Right cardiac atrium (tissue), 5 donors: ENCODE data around the gene ZSWIM7. TPM values are rescaled to one million over a fixed set of nuclear protein-coding genes. Genes with fewer than 3 reads are reported as not detected.

Experiments
- ATAC-seq, 2 donors: fragments of 200-7000 bp; cut with Tn5 transposase; one replicate each; pipeline versions ENCODE4 v1.8.0 to v1.9.1; 2020; ENCODE audit warnings: moderate library complexity in 2 of 2, mild to moderate bottlenecking in 1 of 2
- DNase-seq, 3 donors: peaks; one replicate each; pipeline ENCODE4 v3.0.0-alpha.2; 2020
- H3K27ac ChIP-seq: one replicate; pipeline ENCODE4 v1.5.1; 2013; ENCODE audit warnings: mild to moderate bottlenecking, low read length, control low read depth, moderate library complexity
- H3K27me3 ChIP-seq: one replicate; pipeline ENCODE4 v1.6.1; 2013; ENCODE audit not compliant: control insufficient read depth, insufficient read depth
- H3K4me1 ChIP-seq: one replicate; pipeline ENCODE4 v1.6.1; 2013; ENCODE audit warnings: low read length; ENCODE audit not compliant: control insufficient read depth, insufficient read depth
- H3K4me3 ChIP-seq: one replicate; pipeline ENCODE4 v1.5.1; 2013; ENCODE audit warnings: low read length, control low read depth
- H3K9me3 ChIP-seq: one replicate; pipeline ENCODE4 v1.6.1; 2013; ENCODE audit warnings: low read length; ENCODE audit not compliant: control insufficient read depth
- WGBS: extraction: QIAGEN DNeasy Blood & Tissue Kit; methylation state at CpG from one replicate; pipeline ENCODE4 v1.1.7; 2013; 5-methylcytosine and 5-hydroxymethylcytosine counted together
- intact Hi-C, 4 donors: fragments of 100-400 bp; cut with DNase I; formaldehyde crosslinking; loops; one replicate each; pipeline versions ENCODE4 v1.11.0 to v1.14.0; 2022 to 2023
- polyA plus RNA-seq: library from polyadenylated mRNA; stranded (reverse); fragments of 200-250 nt; gene quantifications from one replicate; pipeline ENCODE4 v1.2.3, GENCODE V29; 2013
- total RNA-seq, 4 donors: library from RNA; stranded (reverse); fragmentation: NEBNext Ultra II Directional; extraction: Animal tissue kit (Norgen Biotek cat#: 25700); gene quantifications; one replicate each; pipeline ENCODE4 v1.2.1, GENCODE V29; 2021
- donor health status: healthy with polysubstance abuse.
- donor health status: DM: no; HTN: yes; CAD: no.
- donor health status: DM: no; HTN: no; CAD: no.
- donor health status: DM: no; HTN: yes; CAD: no; lungs with severe emphysema.
- donor health status: DM: yes; HTN: yes; CAD: no.

ZSWIM7 gene
- total and polyA plus RNA-seq, 5 donors: 21.9 to 45.2 (median 31.9) TPM

- intact Hi-C loops: no loop called here
- H3K27me3 ChIP-seq: no peaks in the 10 kb centered on the region
- H3K9me3 ChIP-seq: peaks cover 2% of the 10 kb centered on the region
- DNase-seq (no peak), ATAC-seq (no peak)
- WGBS: 35% methylated on average over 9 of the region's 9 CpGs
- H3K27ac ChIP-seq: no peak overlapping the region
- no peak overlapping the region for H3K4me3 ChIP-seq
- no peaks in the 10 kb centered on the region for H3K4me1 ChIP-seq
Measured at GRCh38 chr17:15928286-15928785, 71.2 kb downstream of the ZSWIM7 start.

Other genes with a start within 250 kb of the ZSWIM7 start
- gene ADORA2B, start 54.6 kb downstream of the ZSWIM7 start, total RNA-seq: under 1 TPM; 0.28 to 0.64 (median 0.42) TPM
- 0.38 TPM for gene ADORA2B, start 54.6 kb downstream of the ZSWIM7 start, polyA plus RNA-seq
- gene TTC19, start 120 bp upstream of the ZSWIM7 start, total RNA-seq: 10 to 100 TPM; 24.7 to 31.8 (median 26.8) TPM
- 17.1 TPM for gene TTC19, start 120 bp upstream of the ZSWIM7 start, polyA plus RNA-seq
- gene NCOR1, start 215.8 kb upstream of the ZSWIM7 start, total RNA-seq: 10 to 100 TPM; 57.5 to 73.0 (median 69.8) TPM
- 28.2 TPM for gene NCOR1, start 215.8 kb upstream of the ZSWIM7 start, polyA plus RNA-seq
- 10 to 100 TPM; 10.9 to 16.7 (median 12.2) TPM for gene PIGL, start 217.5 kb upstream of the ZSWIM7 start, total RNA-seq
- 9.6 TPM for gene PIGL, start 217.5 kb upstream of the ZSWIM7 start, polyA plus RNA-seq